ENCODE data around the gene ATF3. TPM values are rescaled to one million over a fixed set of nuclear protein-coding genes. Genes with fewer than 3 reads are reported as not detected.

ATF3 gene
- polyA plus RNA-seq, 1 donor from 2014 or later, result 7.2 TPM

- H2AFZ ChIP-seq (ENCODE audit: low read depth, low read length), result no peak overlapping the region
- no peaks in the 10 kb centered on the region for H3K9me3 ChIP-seq (ENCODE audit: low read length)
- H3K9ac ChIP-seq (ENCODE audit: low read length), result no peak overlapping the region
- H3K9me2 ChIP-seq (ENCODE audit: insufficient read depth, low read length), result no peaks in the 10 kb centered on the region
- H3F3A ChIP-seq (ENCODE audit: insufficient read depth, low read length, poor library complexity, severe bottlenecking), result no peaks in the 10 kb centered on the region
- no peak overlapping the region for H3K27ac ChIP-seq (ENCODE audit: low read length)
- no peak overlapping the region for H3K4me2 ChIP-seq (ENCODE audit: low read length)
- TF ChIP-seq MXI1 (conservative IDR thresholded peaks at IDR 0.05; ENCODE audit: poor library complexity, severe bottlenecking) (no peak), SMC3 (conservative IDR thresholded peaks at IDR 0.05; ENCODE audit: poor library complexity) (no peak), EP300 (conservative IDR thresholded peaks at IDR 0.05; ENCODE audit: poor library complexity, severe bottlenecking) (no peak), RAD21 (conservative IDR thresholded peaks at IDR 0.05) (no peak), POLR2AphosphoS5 (IDR thresholded peaks at IDR 0.05) (no peak)
- H4K20me1 ChIP-seq (ENCODE audit: insufficient read depth), result no peaks in the 10 kb centered on the region
- H3K79me2 ChIP-seq (replicated peaks; ENCODE audit: insufficient read depth, low read length), result no peaks in the 10 kb centered on the region
- H3K36me3 ChIP-seq (ENCODE audit: insufficient read depth, low read length), result no peaks in the 10 kb centered on the region
- H3K4me3 ChIP-seq (ENCODE audit: low read length), result no peak overlapping the region
- H3K27me3 ChIP-seq (ENCODE audit: insufficient read depth, low read depth, low read length), result peaks cover 4% of the 10 kb centered on the region
Observed at GRCh38 chr1:212560933-212561460, 47.6 kb upstream of the ATF3 start.

- no peak overlapping the region for H3K27ac ChIP-seq (ENCODE audit: low read length)
- no peaks in the 10 kb centered on the region for H3K9me2 ChIP-seq (ENCODE audit: insufficient read depth, low read length)
- H3F3A ChIP-seq (ENCODE audit: insufficient read depth, low read length, poor library complexity, severe bottlenecking), result peaks cover 2% of the 10 kb centered on the region
- H3K79me2 ChIP-seq (replicated peaks; ENCODE audit: insufficient read depth, low read length), result no peaks in the 10 kb centered on the region
- no peaks in the 10 kb centered on the region for H4K20me1 ChIP-seq (ENCODE audit: insufficient read depth)
- H3K36me3 ChIP-seq (ENCODE audit: insufficient read depth, low read length), result no peaks in the 10 kb centered on the region
- TF ChIP-seq POLR2AphosphoS5 (IDR thresholded peaks at IDR 0.05) (no peak), SMC3 (conservative IDR thresholded peaks at IDR 0.05; ENCODE audit: poor library complexity) (no peak), EP300 (conservative IDR thresholded peaks at IDR 0.05; ENCODE audit: poor library complexity, severe bottlenecking) (no peak), CTCF (IDR thresholded peaks at IDR 0.05; ENCODE audit: poor library complexity, severe bottlenecking) (no peak), MXI1 (conservative IDR thresholded peaks at IDR 0.05; ENCODE audit: poor library complexity, severe bottlenecking) (no peak)
- no peak overlapping the region for H3K9ac ChIP-seq (ENCODE audit: low read length)
- no peak overlapping the region for H3K4me3 ChIP-seq (ENCODE audit: low read length)
- H2AFZ ChIP-seq (ENCODE audit: low read depth, low read length), result no peak overlapping the region
- H3K27me3 ChIP-seq (ENCODE audit: insufficient read depth, low read depth, low read length), result peaks cover 4% of the 10 kb centered on the region
- H3K4me2 ChIP-seq (ENCODE audit: low read length), result no peak overlapping the region
- H3K9me3 ChIP-seq (ENCODE audit: low read length), result no peaks in the 10 kb centered on the region
Observed at GRCh38 chr1:212561501-212561931, 47.0 kb upstream of the ATF3 start.

- no peaks in the 10 kb centered on the region for H3K9me3 ChIP-seq (ENCODE audit: low read length)
- H3K79me2 ChIP-seq (replicated peaks; ENCODE audit: insufficient read depth, low read length), result no peaks in the 10 kb centered on the region
- H2AFZ ChIP-seq (ENCODE audit: low read depth, low read length), result no peak overlapping the region
- no peak overlapping the region for H3K4me3 ChIP-seq (ENCODE audit: low read length)
- no peak overlapping the region for H3K9ac ChIP-seq (ENCODE audit: low read length)
- H3K4me2 ChIP-seq (ENCODE audit: low read length), result no peak overlapping the region
- no peaks in the 10 kb centered on the region for H4K20me1 ChIP-seq (ENCODE audit: insufficient read depth)
- no peaks in the 10 kb centered on the region for H3K9me2 ChIP-seq (ENCODE audit: insufficient read depth, low read length)
- no peak overlapping the region for H3K27ac ChIP-seq (ENCODE audit: low read length)
- TF ChIP-seq EP300 (conservative IDR thresholded peaks at IDR 0.05; ENCODE audit: poor library complexity, severe bottlenecking), result no peak
- TF ChIP-seq REST (IDR thresholded peaks at IDR 0.05; ENCODE audit: borderline replicate concordance), result no peak
- TF ChIP-seq TAF1 (IDR thresholded peaks at IDR 0.05; ENCODE audit: low read depth), result no peak
- no peak for TF ChIP-seq SMC3 (conservative IDR thresholded peaks at IDR 0.05; ENCODE audit: poor library complexity)
- TF ChIP-seq RAD21 (conservative IDR thresholded peaks at IDR 0.05), result no peak
- TF ChIP-seq CTCF (IDR thresholded peaks at IDR 0.05; ENCODE audit: poor library complexity, severe bottlenecking), result no peak
- no peak for TF ChIP-seq EZH2 (IDR thresholded peaks at IDR 0.05; ENCODE audit: borderline replicate concordance, insufficient read depth, low read length, poor library complexity, severe bottlenecking)
- no peak for TF ChIP-seq POLR2AphosphoS5 (IDR thresholded peaks at IDR 0.05)
- no peak for TF ChIP-seq MXI1 (conservative IDR thresholded peaks at IDR 0.05; ENCODE audit: poor library complexity, severe bottlenecking)
- peaks cover 3% of the 10 kb centered on the region for H3F3A ChIP-seq (ENCODE audit: insufficient read depth, low read length, poor library complexity, severe bottlenecking)
- no peaks in the 10 kb centered on the region for H3K36me3 ChIP-seq (ENCODE audit: insufficient read depth, low read length)
- H3K27me3 ChIP-seq (ENCODE audit: insufficient read depth, low read depth, low read length), result peaks cover 4% of the 10 kb centered on the region
Observed at GRCh38 chr1:212562771-212563170, 45.8 kb upstream of the ATF3 start.
